K562 (cell line): ENCODE results near the gene OR10R2. TPM values are rescaled to one million over a fixed set of nuclear protein-coding genes. Genes with fewer than 3 reads are reported as not detected.

ENCODE experiments used
- ADNP ChIP-seq: fragments of 200-800 bp; sonication (Bioruptor generic); IDR thresholded peaks from 2 replicates; pipeline ENCODE4 v1.6.1; 2016; ENCODE audit warnings: missing genetic modification characterization, missing compliant biosample characterization
- CREM ChIP-seq: IDR thresholded peaks from 2 replicates; pipeline ENCODE4 v1.6.1; 2014; ENCODE audit warnings: antibody characterized with exemption, low read depth
- CUX1 ChIP-seq: fragments of 200-800 bp; sonication (Bioruptor generic); IDR thresholded peaks from 2 replicates; pipeline ENCODE4 v1.6.1; 2016; ENCODE audit warnings: missing genetic modification characterization, missing compliant biosample characterization
- SRF ChIP-seq, 2 experiments: fragments of 250-450, 450-650 bp in 1 of 2; sonication (Bioruptor Pico) in 1 of 2; sonication (generic) in 1 of 2; formaldehyde crosslinking; IDR thresholded peaks; 2 replicates each; pipeline versions ENCODE4 v1.5.0 to v1.5.1; 2020 to 2022; ENCODE audit warnings: mild to moderate bottlenecking in 1 of 2, missing genetic modification reagents in 1 of 2
- ZNF318 ChIP-seq, 2 experiments: fragments of 450-650 bp; IDR thresholded peaks; 2 replicates each; pipeline ENCODE4 v1.6.1; 2016; ENCODE audit warnings: mild to moderate bottlenecking in 2 of 2, borderline replicate concordance in 1 of 2, low read depth in 1 of 2, moderate library complexity in 1 of 2
- polyA plus RNA-seq, 8 experiments: library from polyadenylated mRNA; depleted of rRNA in 4 of 8; stranded (reverse) in 5 of 8; unstranded in 3 of 8; fragments of >200 nt; fragmentation: Nextera tagmentation in 2 of 8; fragmentation: Illumina TruSeq in 1 of 8; extraction: Ambion mirVana in 2 of 8; extraction: Trizol in 1 of 8; gene quantifications; 2 replicates each; pipeline versions ENCODE4 v1.2.1 to v1.2.3, GENCODE V29; 2011 to 2014; ENCODE audit warnings: inconsistent platforms in 1 of 8, missing spikeins in 1 of 8
- total RNA-seq, 7 experiments: library from RNA; depleted of rRNA in 6 of 7; stranded (reverse); fragments of >200 nt in 6 of 7; fragmentation: Illumina TruSeq in 2 of 7; extraction: Trizol in 2 of 7; gene quantifications; 2 replicates each; pipeline versions ENCODE4 v1.2.1 to v1.2.3, GENCODE V29; 2011 to 2021; ENCODE audit warnings: low replicate concordance in 1 of 7

OR10R2 gene
- total and polyA plus RNA-seq, 9 of the 15 experiments (the other 6 are each of a cell fraction or from before 2014, with no cell fraction given): not detected

- TF ChIP-seq ZNF318 (IDR thresholded peaks at IDR 0.05; ENCODE audit: borderline replicate concordance in 1 of 2, low read depth in 1 of 2) (no peak), ADNP (no peak), CUX1 (CRISPR knock-in tag) (no peak), CREM (no peak), SRF (CRISPR knock-in tag; IDR thresholded peaks at IDR 0.05) (no peak)
Observed at GRCh38 chr1:158516966-158517365, 44.9 kb downstream of the OR10R2 start (continued).
